ENCODE results near the gene CDC34. TPM values are rescaled to one million over a fixed set of nuclear protein-coding genes. Genes with fewer than 3 reads are reported as not detected.

CDC34 gene
- total and polyA plus RNA-seq, 9 of the 15 experiments (the other 6 are each of a cell fraction or from before 2014, with no cell fraction given): 0.80 to 203 (median 65.5) TPM

DNA sequence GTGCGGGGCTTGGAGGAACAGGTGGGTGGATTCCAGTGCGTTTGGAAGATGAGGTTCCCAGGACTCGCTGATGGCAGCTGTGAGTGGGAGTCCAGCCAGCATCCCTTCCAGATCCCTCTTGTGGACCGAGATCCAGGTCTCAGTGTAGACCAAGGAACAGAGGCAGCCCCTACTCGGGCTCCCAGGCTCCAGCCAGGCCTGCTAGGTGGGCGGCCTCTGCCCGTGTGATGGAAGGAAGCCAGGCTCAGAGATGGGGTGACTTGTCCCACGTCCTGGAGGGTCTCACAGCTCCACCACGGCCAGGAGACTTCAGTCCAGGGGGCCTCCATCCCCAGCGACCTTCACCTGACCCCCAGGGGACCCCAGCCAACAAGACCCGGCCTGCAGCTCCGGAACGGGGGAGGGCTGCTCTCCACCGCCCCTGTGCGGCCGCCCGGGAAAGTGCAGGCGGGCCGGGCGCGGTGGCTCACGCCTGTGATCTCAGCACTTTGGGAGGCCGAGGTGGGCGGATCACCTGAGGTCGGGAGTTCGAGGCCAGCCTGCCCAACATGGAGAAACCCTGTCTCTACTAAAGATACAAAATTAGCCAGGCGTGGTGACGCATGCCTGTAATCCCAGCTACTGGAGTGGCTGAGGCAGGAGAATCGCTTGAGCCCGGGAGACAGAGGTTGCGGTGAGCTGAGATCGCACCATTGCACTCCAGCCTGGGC is 36.0 kb upstream of the CDC34 start (continued):
- TF ChIP-seq PHF20 (IDR thresholded peaks at IDR 0.05; ENCODE audit: partially characterized antibody): peak; percentile 50
- TF ChIP-seq ATF3 (IDR thresholded peaks at IDR 0.05): no peak
- TF ChIP-seq ATF3 (CRISPR knock-in tag; conservative IDR thresholded peaks at IDR 0.05): no peak
- TF ChIP-seq ZNF609 (CRISPR knock-in tag; IDR thresholded peaks at IDR 0.05; ENCODE audit: borderline replicate concordance): no peak
- no peak for TF ChIP-seq EWSR1 (IDR thresholded peaks at IDR 0.05; ENCODE audit: borderline replicate concordance, low read depth, partially characterized antibody)
- TF ChIP-seq, protein P1, sequence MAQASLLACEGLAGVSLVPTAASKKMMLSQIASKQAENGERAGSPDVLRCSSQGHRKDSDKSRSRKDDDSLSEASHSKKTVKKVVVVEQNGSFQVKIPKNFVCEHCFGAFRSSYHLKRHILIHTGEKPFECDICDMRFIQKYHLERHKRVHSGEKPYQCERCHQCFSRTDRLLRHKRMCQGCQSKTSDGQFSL (CRISPR knock-in tag; IDR thresholded peaks at IDR 0.05): no peak
- TF ChIP-seq, protein P1 (tag; IDR thresholded peaks at IDR 0.05): no peak
- no peak for TF ChIP-seq HMBOX1 (IDR thresholded peaks at IDR 0.05)
- peak; percentile 35 for TF ChIP-seq CHD4 (IDR thresholded peaks at IDR 0.05; ENCODE audit: insufficient read depth, insufficient replicate concordance, low read depth, low read length, poor library complexity, severe bottlenecking)
- no peak for TF ChIP-seq ZFP1 (CRISPR knock-in tag; IDR thresholded peaks at IDR 0.05)
- no peak for TF ChIP-seq SAFB (IDR thresholded peaks at IDR 0.05; ENCODE audit: borderline replicate concordance, low read depth, low read length)
- no peak for TF ChIP-seq SUPT5H (IDR thresholded peaks at IDR 0.05)
- no peak for TF ChIP-seq ZNF124 (CRISPR knock-in tag; IDR thresholded peaks at IDR 0.05)
- TF ChIP-seq HEY1 (CRISPR knock-in tag; IDR thresholded peaks at IDR 0.05; ENCODE audit: borderline replicate concordance): no peak
- peak; percentile 97 for TF ChIP-seq CBX1 (IDR thresholded peaks at IDR 0.05; ENCODE audit: low read depth)
- no peak for TF ChIP-seq KAT7 (CRISPR knock-in tag; IDR thresholded peaks at IDR 0.05; ENCODE audit: borderline replicate concordance)
- no peak for TF ChIP-seq MYBL2 (IDR thresholded peaks at IDR 0.05; ENCODE audit: low read depth)
- TF ChIP-seq MYBL2 (CRISPR knock-in tag; IDR thresholded peaks at IDR 0.05; ENCODE audit: borderline replicate concordance): no peak
- TF ChIP-seq NCOA1 (IDR thresholded peaks at IDR 0.05; ENCODE audit: low read depth): no peak
- TF ChIP-seq RBM14 (IDR thresholded peaks at IDR 0.05; ENCODE audit: borderline replicate concordance, insufficient read depth, low read depth, low read length): no peak

Measured in K562 (cell line).